HG03097 (cell line): ENCODE measurements around the gene TBCA.

Experiments used
- ATAC-seq: cut with Tn5 transposase; IDR thresholded peaks from one replicate; pipeline ENCODE4 v1.9.1; 2021; ENCODE audit not compliant: unreplicated experiment, low FRiP score

TBCA gene, protein sequence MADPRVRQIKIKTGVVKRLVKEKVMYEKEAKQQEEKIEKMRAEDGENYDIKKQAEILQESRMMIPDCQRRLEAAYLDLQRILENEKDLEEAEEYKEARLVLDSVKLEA

DNA sequence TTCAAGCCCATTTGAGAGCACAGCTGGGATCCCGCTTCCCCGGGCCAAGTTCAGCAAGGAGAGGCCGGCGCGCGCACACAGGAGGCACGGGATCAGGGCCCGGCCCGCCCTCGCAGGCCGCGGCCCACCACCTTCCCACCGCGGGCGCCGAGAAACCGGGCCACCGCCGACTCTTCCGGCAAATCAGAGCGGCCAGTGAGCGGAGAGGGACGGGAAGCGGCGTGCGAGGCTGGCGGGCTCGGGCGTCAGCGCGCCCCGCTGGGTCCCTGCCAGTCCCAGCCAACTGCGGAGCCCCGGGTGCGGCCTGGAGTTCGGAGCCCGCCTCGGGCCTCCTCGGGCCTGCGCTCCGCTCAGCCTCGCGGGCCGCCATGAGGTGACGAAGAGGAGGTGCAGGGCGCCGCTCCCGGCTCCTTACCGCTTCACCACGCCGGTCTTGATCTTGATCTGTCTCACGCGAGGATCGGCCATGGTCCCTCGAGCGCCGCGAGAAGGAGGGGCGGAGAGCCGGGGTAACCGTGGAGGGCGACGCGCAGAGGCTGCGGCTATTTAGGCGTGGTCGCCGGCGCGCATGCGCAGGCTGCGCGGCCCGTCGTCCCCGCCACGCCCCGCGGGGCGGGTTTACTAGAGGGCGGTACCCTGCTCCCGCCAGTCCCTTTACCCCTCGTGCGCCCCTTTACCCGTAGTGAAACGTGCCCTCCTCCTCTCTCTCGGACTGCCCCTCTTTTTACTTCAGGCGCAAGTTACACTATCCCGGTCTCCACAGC, at the start of gene TBCA:
TSS of gene TBCA (minus strand) at position 550 of the 764 bp plus-strand sequence. CDS start at position 468, 82 bp downstream.
- peak; percentile 90 for ATAC-seq

DNA sequence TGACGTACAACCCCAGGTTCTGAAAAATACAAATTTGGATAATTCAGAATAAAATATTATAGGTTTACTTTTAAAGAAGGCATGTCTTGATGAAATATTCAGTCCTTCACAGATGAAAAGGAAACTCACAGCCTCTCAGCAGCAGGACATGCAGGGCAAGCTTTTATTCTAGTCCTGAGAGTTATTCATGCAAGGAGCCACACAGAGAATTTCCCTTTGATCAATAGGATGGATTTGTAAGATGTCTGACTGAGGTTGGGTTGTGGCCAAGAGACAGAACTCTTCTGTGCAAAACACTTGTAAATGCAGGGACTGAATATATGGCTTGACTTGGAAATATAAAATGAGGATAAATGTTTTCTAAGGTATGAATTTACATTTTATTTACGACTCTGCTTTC, 48.8 kb upstream of the TBCA start:
- no peak for ATAC-seq

DNA sequence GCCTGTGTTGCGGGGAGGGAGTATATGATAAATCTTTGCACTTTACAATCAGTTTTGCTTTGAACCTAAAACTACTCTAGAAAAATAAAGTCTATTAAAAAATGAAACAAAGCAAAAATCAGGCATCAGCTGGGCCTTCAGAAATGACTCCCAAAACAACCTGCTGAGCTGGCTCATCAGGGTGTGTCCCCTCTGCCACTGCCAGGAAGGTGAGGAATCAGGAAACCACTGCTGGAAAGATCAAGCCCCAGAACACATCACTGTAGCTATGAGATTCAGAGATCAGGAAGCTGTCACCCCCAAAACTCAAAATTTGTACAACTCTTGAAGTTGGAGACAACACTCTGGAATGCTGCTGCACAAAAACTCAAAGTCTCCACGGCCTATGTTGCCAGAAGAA, 40.5 kb upstream of the TBCA start:
- ATAC-seq = no peak

- no peak for ATAC-seq
Measured at GRCh38 chr5:77812926-77813589, 36.9 kb upstream of the TBCA start.

- ATAC-seq = no peak
Measured at GRCh38 chr5:77806213-77806843, 30.2 kb upstream of the TBCA start.

DNA sequence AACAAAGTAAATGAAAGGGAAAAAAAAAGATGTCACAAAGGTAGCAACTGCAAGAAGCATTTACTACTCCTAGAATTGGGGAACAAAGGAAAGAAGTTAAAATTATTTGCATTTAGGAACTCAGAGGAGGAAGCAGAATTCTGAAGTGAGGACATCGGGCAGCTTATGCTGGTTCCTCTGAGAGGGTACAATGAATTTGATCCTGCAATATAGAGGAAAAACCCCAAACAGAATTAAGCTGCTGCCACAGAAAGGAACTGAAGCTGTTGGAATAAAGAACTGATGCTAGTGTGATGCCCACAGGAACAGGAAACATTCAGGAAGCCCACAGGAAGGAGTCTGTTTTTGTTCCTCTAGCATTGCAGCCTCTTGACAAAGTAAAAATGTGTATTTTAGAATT, 22.3 kb upstream of the TBCA start:
- ATAC-seq = no peak

DNA sequence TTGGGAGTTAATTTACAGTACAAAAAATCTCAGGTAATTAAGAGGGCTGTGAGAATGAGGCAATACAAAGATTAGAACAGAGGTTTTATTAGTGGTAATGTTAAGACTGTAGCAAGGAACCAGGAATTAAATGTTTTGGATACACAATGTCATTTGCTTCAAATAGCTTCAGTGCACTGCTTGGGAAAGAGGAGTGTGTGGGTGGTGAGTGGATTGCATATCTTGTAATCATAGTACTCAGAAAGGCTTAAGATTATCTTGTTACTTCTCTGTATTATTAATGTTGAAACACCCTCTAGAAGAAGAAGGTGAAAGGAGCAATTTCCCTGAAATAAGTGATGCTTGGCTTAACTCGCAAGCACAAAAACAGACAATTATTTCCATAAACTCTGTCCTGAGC, 21.0 kb upstream of the TBCA start:
- ATAC-seq = no peak

GRCh38 chr5:77795846-77796245, 19.7 kb upstream of the TBCA start:
- no peak for ATAC-seq

DNA sequence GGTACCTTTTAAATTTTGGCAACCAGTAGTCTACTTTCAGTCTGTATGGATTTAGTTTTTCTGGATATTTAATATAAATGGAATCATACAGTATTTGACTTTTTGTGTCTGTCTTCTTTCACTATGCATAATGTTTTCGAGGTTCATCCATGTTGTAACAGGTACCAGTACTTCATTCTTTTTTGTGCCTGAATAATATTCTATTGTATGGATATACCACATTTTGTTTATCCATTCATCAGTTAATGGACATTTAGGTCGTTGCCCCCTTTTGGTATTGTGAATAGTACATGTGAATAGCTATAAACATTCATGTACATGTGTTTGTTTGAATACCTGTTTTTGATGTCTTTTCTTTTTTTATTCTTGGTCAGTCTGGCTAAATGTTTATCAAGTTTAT, 19.1 kb upstream of the TBCA start:
- no peak for ATAC-seq

DNA sequence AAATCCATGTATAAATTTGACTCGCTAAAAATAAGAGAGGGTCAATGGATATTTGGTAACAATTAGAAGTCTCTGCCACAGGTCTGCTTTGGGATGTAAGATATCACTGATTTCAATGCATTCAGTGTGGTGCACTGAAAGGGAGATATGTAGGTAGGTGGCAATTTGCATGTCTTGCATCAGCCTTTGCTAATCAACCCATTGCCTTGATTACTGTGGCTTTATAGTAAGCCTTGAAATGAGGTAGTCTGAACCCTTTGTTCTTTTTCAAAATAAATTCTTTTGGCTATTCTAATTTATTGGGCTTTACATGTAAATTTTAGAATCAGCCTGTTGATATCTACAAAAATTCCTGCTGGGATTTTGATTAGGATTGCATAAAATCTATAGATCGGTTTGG, 15.8 kb upstream of the TBCA start:
- ATAC-seq = no peak

DNA sequence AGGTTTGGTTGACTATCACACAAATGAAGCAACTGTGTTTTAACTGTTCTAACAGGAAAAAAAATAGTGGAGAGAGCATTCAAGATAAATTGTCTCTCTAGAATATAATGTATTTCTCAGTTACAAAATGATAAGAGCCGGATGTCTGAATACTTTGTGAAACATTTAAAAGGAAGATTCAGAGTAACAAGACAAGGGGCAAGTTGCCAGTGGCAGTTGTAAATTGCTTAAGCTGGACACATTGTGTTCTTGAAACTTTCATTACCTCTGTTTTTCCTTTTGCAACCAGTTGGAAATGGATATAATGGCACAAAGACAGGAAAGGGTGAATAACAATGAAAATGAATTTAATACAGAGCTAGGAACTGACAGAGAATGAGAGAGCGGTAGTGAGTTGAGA, 15.2 kb upstream of the TBCA start:
- ATAC-seq = no peak

DNA sequence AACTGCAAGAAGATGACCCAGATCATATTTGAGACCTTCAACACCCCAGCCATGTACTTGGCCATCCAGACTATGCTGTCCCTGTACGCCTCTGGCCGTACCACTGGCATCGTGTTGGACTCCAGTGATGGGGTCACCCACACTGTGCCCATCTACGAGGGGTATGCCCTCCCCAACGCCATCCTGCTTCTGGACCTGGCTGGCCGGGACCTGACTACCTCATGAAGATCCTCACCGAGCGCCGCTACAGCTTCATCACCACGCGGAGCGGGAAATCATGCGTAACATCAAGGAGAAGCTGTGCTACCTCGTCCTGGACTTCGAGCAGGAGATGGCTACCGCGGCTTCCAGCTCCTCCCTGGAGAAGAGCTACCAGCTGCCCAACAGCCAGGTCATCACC, 9.1 kb upstream of the TBCA start:
- no peak for ATAC-seq

DNA sequence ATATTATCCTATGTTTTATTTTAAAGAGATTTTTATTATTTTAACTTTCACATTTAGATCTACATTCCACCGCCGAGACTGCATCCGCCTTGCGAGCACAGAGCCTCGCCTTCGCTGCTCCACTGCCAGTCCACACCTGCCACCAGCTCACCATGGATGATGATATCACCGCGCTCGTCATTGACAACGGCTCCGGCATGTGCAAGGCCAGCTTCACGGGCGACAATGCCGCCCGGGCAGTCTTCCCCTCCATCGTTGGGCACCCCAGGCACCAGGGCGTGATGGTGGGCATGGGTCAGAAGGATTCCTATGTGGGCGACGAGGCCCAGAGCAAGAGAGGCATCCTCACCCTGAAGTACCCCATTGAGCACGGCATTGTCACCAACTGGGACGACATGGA, 8.6 kb upstream of the TBCA start:
- no peak for ATAC-seq

- no peak for ATAC-seq
Measured at GRCh38 chr5:77781076-77781475, 4.9 kb upstream of the TBCA start.

GRCh38 chr5:77778881-77779438, 2.8 kb upstream of the TBCA start:
- no peak for ATAC-seq

- no peak for ATAC-seq
Measured at GRCh38 chr5:77778398-77778797, 2.3 kb upstream of the TBCA start.

DNA sequence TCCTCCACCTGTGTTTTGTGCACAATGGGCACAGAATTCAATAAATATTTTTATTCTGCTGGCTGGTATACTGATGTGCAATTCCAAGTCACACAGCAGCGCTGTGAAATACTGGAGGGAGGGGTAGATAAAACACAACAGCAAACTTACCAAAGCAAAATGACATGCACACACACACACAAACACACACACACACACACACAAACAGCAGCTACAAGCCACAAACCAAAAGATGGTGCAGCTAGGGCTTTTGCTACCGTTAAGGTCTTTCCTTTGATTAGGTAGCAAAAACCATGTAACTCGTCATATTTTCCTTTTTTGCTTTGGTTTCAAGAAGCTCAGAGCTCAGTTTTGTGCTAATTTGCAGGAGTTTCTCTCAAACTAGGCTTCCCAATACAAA, 1.8 kb upstream of the TBCA start:
- no peak for ATAC-seq

DNA sequence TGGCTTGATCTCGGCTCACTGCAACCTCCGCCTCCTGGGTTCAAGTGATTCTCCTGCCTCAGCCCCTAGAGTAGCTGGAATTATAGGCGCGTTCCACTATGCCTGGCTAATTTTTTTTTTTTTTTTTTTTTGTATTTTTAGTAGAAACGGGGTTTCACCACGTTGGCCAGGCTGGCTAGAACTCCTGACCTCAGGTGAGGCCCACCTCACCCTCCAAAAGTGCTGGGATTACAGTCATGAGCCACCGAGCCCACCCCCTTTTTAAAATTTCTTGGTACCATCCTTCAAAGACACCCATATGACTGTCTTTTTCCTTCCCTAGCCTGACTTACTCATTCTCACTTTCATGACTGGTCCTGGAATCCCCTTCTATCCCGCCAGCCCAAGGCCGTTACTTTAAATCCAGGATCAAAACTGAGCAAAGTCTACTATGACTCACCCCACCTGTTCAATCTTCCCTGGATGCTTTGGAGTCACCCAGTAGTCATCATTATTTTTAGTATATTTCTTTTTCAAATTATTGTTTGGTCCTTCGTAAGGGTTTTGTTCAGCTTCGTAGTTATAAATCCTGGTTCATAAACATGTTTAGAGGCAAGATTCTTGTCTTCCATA, 1.2 kb upstream of the TBCA start:
- ATAC-seq = no peak

DNA sequence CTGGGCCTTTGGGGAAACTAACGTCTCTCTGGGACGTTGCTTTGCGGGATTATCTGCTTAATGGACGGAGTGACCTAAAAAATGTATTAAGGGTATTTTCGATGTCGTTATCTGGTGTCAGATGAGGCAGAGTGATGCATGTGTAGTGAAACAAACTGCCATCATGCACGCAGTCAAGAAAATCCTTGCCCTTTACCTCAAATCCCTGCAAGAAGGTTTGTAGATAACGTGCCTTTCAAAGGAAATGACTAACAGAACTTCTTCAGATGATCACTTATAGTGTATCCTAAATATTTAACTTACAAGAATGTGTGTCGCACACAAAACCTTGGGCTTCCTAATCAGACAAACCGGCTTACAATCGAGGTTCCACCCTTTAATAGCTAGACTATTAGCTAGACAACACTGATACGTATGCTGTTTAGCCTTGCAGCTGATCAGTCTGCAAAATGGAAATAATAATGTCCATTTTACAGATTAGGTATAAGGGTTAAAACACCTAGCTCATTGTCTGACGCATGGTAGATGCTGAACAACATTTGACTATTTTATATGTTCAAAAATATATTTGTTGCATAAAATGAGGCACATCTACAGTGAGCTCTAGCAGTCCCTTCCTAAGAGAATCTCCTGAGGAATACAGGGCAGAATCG, 541 bp upstream of the TBCA start:
- peak; percentile 0 for ATAC-seq

- ATAC-seq = peak; percentile 7
Measured at GRCh38 chr5:77774981-77775789, 954 bp downstream of the TBCA start.
